Liver (tissue), 9 donors: ENCODE data around the gene DDO. TPM values are rescaled to one million over a fixed set of nuclear protein-coding genes. Genes with fewer than 3 reads are reported as not detected.

Experiments used
- DNase-seq: peaks from one replicate; pipeline ENCODE4 v3.0.0-alpha.2; 2017; ENCODE audit warnings: low spot score
- H3K27ac ChIP-seq, 2 donors: one replicate each; pipeline ENCODE4 v1.7.0; 2013; ENCODE audit warnings: inconsistent platforms in 2 of 2, low read length in 2 of 2, control low read depth in 1 of 2, low read depth in 1 of 2, mild to moderate bottlenecking in 1 of 2
- H3K27me3 ChIP-seq, 4 donors: one replicate each; pipeline versions ENCODE4 v1.6.1 to v1.7.0; 2013; ENCODE audit warnings: low read length in 3 of 4, inconsistent platforms in 1 of 4, mild to moderate bottlenecking in 1 of 4, moderate library complexity in 1 of 4; ENCODE audit not compliant: control insufficient read depth in 4 of 4, insufficient read depth in 4 of 4
- H3K36me3 ChIP-seq, 4 donors: one replicate each; pipeline versions ENCODE4 v1.6.1 to v1.7.0; 2013; ENCODE audit warnings: low read length in 3 of 4, mild to moderate bottlenecking in 3 of 4, low read depth in 1 of 4, moderate library complexity in 1 of 4; ENCODE audit not compliant: control insufficient read depth in 4 of 4, insufficient read depth in 3 of 4
- H3K4me1 ChIP-seq, 4 donors: one replicate each; pipeline versions ENCODE4 v1.6.1 to v1.7.0; 2013; ENCODE audit warnings: low read length in 3 of 4, mild to moderate bottlenecking in 3 of 4, moderate library complexity in 1 of 4; ENCODE audit not compliant: control insufficient read depth in 4 of 4, insufficient read depth in 4 of 4
- H3K4me3 ChIP-seq, 3 donors: one replicate each; pipeline versions ENCODE4 v1.6.1 to v1.7.0; 2013; ENCODE audit warnings: low read length in 3 of 3, control low read depth in 1 of 3, low read depth in 1 of 3, mild to moderate bottlenecking in 1 of 3
- H3K9ac ChIP-seq, 2 donors: one replicate each; pipeline ENCODE4 v1.7.0; 2013; ENCODE audit warnings: low read length in 2 of 2, mild to moderate bottlenecking in 2 of 2, moderate library complexity in 2 of 2, control low read depth in 1 of 2, low read depth in 1 of 2
- H3K9me3 ChIP-seq, 4 donors: one replicate each; pipeline versions ENCODE4 v1.6.1 to v1.7.0; 2013; ENCODE audit warnings: low read length in 3 of 4; ENCODE audit not compliant: control insufficient read depth in 4 of 4
- EGR1 ChIP-seq, 2 donors: IDR thresholded peaks; 2 replicates each; pipeline ENCODE4 v1.6.1; 2016 to 2018; ENCODE audit warnings: antibody characterized with exemption in 2 of 2, low read depth in 2 of 2
- FOXA1 ChIP-seq: IDR thresholded peaks from 2 replicates; pipeline ENCODE4 v1.6.1; 2016; ENCODE audit warnings: antibody characterized with exemption
- FOXA2 ChIP-seq: IDR thresholded peaks from 2 replicates; pipeline ENCODE4 v1.6.1; 2016; ENCODE audit warnings: antibody characterized with exemption
- GABPA ChIP-seq, 2 donors: IDR thresholded peaks in 1 of 2; conservative IDR thresholded peaks in 1 of 2; 2 replicates each; pipeline ENCODE4 v1.6.1; 2016; ENCODE audit warnings: antibody characterized with exemption in 2 of 2, mild to moderate bottlenecking in 1 of 2, moderate library complexity in 1 of 2
- HNF4A ChIP-seq, 2 donors: conservative IDR thresholded peaks; 2 replicates each; pipeline ENCODE4 v1.6.1; 2016; ENCODE audit warnings: antibody characterized with exemption in 2 of 2, mild to moderate bottlenecking in 2 of 2
- HNF4G ChIP-seq: IDR thresholded peaks from 2 replicates; pipeline ENCODE4 v1.6.1; 2016; ENCODE audit warnings: antibody characterized with exemption
- JUND ChIP-seq, 2 donors: IDR thresholded peaks; 2 replicates each; pipeline ENCODE4 v1.6.1; 2016; ENCODE audit warnings: antibody characterized with exemption in 2 of 2
- MAX ChIP-seq: IDR thresholded peaks from 2 replicates; pipeline ENCODE4 v1.6.1; 2016; ENCODE audit warnings: antibody characterized with exemption
- NR2F2 ChIP-seq: IDR thresholded peaks from 2 replicates; pipeline ENCODE4 v1.6.1; 2016; ENCODE audit warnings: antibody characterized with exemption
- RAD21 ChIP-seq, 2 donors: IDR thresholded peaks; 2 replicates each; pipeline ENCODE4 v1.6.1; 2016; ENCODE audit warnings: antibody characterized with exemption in 2 of 2, mild to moderate bottlenecking in 2 of 2
- RXRA ChIP-seq, 2 donors: IDR thresholded peaks; 2 replicates each; pipeline ENCODE4 v1.6.1; 2017 to 2018; ENCODE audit warnings: antibody characterized with exemption in 2 of 2, mild to moderate bottlenecking in 1 of 2
- TAF1 ChIP-seq: conservative IDR thresholded peaks from 2 replicates; pipeline ENCODE4 v1.6.1; 2016; ENCODE audit warnings: antibody characterized with exemption, mild to moderate bottlenecking
- YY1 ChIP-seq: IDR thresholded peaks from 2 replicates; pipeline ENCODE4 v1.6.1; 2016; ENCODE audit warnings: antibody characterized with exemption, mild to moderate bottlenecking
- WGBS: extraction: QIAGEN DNeasy Blood & Tissue Kit; methylation state at CpG from one replicate; pipeline ENCODE4 v1.1.7; 2013; 5-methylcytosine and 5-hydroxymethylcytosine counted together
- polyA plus RNA-seq, 2 donors: library from polyadenylated mRNA; stranded (reverse) in 1 of 2; unstranded in 1 of 2; fragments of 200-250 nt in 1 of 2; fragments of >200 nt in 1 of 2; fragmentation: Nextera tagmentation in 1 of 2; extraction: Ambion mirVana in 1 of 2; gene quantifications; one replicate each; pipeline versions ENCODE4 v1.2.1 to v1.2.3, GENCODE V29; 2013 to 2015
- total RNA-seq, 2 donors: library from RNA; depleted of rRNA; stranded (reverse); fragments of >200 nt; gene quantifications; one replicate each; pipeline ENCODE4 v1.2.3, GENCODE V29; 2014
- TF ChIP-seq, protein P1 (sequence below): IDR thresholded peaks from 2 replicates; pipeline ENCODE4 v1.6.1; 2016; ENCODE audit warnings: antibody characterized with exemption
- TF ChIP-seq, protein P2 (sequence below): IDR thresholded peaks from 2 replicates; pipeline ENCODE4 v1.6.1; 2016; ENCODE audit warnings: antibody characterized with exemption
- TF ChIP-seq, protein P3 (sequence below): fragments of 150-350 bp; IDR thresholded peaks from 2 replicates; pipeline ENCODE4 v1.5.1; 2017; ENCODE audit warnings: improper control_type of control experiment, low read depth, low read length; ENCODE audit not compliant: missing input control
- TF ChIP-seq, protein P4 (sequence below): IDR thresholded peaks from 2 replicates; pipeline ENCODE4 v1.6.1; 2016; ENCODE audit warnings: antibody characterized with exemption, mild to moderate bottlenecking
- donor health status: healthy.
- donor health status: healthy.
- donor health status: healthy.
- donor health status: healthy.
- donor health status: healthy.

Gene DDO
- total and polyA plus RNA-seq, 4 donors, result 4.9 to 11.1 (median 7.0) TPM

DNA sequence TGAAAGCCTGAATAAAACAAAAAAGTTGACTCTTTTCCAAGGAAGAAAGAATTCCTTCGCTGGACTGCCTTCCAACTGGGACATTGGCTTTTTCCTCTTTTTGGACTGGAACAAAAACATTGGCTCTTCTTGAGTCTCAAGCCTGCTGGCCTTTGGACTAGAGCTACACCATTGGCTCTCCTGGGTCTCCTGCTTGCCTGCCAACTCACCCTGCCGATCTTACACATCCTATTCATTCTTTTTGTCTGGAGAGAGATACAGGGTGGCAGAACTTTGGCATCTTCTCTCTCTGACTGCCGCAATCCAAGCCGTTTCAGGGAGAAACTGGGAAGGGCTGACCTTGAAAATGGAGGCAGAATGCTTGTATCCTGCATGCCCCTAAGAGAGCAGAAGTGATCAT lies 20.2 kb downstream of the DDO start:
- Histone ChIP-seq H3K9ac (no peak overlapping the region), H3K9me3 (no peaks in the 10 kb centered on the region), H3K27me3 (no peaks in the 10 kb centered on the region), H3K27ac (no peak overlapping the region), H3K4me3 (no peak overlapping the region), H3K36me3 (peaks cover 0 to 8% (median 3%) of the 10 kb centered on the region in 4 donors), H3K4me1 (no peaks in the 10 kb centered on the region)
- WGBS, result 82% methylated on average over 4 of the region's 4 CpGs
- DNase-seq, result no peak
- TF ChIP-seq MAX, result no peak

DNA sequence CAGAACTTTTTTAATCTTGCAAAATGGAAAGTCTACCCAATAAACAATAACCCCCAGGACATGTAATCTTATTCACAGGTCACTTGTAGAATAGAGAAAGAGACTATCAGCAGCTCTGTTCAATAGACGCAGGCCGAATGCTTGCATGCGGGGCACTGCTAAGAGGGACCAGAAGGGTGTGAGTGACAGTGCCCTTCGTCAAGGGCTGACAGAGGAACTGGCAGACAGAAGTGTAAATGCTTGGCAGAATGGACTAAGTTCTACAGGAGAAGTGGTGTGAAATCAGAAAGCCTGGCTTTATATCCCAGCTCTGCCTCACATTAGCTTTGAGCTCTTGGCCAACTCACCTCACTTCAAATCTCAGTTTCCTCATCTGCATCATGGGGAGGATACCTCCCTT lies 21.0 kb downstream of the DDO start:
- WGBS, result 98% methylated on average over 4 of the region's 4 CpGs
- no peaks in the 10 kb centered on the region for H3K27me3 ChIP-seq
- H3K9me3 ChIP-seq, result no peaks in the 10 kb centered on the region
- H3K4me1 ChIP-seq, result no peaks in the 10 kb centered on the region
- TF ChIP-seq, protein P1, sequence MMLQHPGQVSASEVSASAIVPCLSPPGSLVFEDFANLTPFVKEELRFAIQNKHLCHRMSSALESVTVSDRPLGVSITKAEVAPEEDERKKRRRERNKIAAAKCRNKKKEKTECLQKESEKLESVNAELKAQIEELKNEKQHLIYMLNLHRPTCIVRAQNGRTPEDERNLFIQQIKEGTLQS, result no peak
- no peak for TF ChIP-seq JUND (IDR thresholded peaks at IDR 0.05)
- no peak for TF ChIP-seq HNF4A (conservative IDR thresholded peaks at IDR 0.05)
- no peak for TF ChIP-seq NR2F2
- no peak for TF ChIP-seq FOXA1
- TF ChIP-seq MAX, result no peak
- TF ChIP-seq, protein P2, sequence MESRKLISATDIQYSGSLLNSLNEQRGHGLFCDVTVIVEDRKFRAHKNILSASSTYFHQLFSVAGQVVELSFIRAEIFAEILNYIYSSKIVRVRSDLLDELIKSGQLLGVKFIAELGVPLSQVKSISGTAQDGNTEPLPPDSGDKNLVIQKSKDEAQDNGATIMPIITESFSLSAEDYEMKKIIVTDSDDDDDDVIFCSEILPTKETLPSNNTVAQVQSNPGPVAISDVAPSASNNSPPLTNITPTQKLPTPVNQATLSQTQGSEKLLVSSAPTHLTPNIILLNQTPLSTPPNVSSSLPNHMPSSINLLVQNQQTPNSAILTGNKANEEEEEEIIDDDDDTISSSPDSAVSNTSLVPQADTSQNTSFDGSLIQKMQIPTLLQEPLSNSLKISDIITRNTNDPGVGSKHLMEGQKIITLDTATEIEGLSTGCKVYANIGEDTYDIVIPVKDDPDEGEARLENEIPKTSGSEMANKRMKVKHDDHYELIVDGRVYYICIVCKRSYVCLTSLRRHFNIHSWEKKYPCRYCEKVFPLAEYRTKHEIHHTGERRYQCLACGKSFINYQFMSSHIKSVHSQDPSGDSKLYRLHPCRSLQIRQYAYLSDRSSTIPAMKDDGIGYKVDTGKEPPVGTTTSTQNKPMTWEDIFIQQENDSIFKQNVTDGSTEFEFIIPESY, result no peak
- no peak for TF ChIP-seq YY1
- TF ChIP-seq, protein P3, sequence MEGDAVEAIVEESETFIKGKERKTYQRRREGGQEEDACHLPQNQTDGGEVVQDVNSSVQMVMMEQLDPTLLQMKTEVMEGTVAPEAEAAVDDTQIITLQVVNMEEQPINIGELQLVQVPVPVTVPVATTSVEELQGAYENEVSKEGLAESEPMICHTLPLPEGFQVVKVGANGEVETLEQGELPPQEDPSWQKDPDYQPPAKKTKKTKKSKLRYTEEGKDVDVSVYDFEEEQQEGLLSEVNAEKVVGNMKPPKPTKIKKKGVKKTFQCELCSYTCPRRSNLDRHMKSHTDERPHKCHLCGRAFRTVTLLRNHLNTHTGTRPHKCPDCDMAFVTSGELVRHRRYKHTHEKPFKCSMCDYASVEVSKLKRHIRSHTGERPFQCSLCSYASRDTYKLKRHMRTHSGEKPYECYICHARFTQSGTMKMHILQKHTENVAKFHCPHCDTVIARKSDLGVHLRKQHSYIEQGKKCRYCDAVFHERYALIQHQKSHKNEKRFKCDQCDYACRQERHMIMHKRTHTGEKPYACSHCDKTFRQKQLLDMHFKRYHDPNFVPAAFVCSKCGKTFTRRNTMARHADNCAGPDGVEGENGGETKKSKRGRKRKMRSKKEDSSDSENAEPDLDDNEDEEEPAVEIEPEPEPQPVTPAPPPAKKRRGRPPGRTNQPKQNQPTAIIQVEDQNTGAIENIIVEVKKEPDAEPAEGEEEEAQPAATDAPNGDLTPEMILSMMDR, result no peak
- TF ChIP-seq HNF4G, result no peak
- no peak for TF ChIP-seq RAD21 (IDR thresholded peaks at IDR 0.05)
- TF ChIP-seq EGR1 (IDR thresholded peaks at IDR 0.05; ENCODE audit: low read depth in 2 of 2), result no peak
- TF ChIP-seq TAF1, result no peak
- TF ChIP-seq, protein P4, sequence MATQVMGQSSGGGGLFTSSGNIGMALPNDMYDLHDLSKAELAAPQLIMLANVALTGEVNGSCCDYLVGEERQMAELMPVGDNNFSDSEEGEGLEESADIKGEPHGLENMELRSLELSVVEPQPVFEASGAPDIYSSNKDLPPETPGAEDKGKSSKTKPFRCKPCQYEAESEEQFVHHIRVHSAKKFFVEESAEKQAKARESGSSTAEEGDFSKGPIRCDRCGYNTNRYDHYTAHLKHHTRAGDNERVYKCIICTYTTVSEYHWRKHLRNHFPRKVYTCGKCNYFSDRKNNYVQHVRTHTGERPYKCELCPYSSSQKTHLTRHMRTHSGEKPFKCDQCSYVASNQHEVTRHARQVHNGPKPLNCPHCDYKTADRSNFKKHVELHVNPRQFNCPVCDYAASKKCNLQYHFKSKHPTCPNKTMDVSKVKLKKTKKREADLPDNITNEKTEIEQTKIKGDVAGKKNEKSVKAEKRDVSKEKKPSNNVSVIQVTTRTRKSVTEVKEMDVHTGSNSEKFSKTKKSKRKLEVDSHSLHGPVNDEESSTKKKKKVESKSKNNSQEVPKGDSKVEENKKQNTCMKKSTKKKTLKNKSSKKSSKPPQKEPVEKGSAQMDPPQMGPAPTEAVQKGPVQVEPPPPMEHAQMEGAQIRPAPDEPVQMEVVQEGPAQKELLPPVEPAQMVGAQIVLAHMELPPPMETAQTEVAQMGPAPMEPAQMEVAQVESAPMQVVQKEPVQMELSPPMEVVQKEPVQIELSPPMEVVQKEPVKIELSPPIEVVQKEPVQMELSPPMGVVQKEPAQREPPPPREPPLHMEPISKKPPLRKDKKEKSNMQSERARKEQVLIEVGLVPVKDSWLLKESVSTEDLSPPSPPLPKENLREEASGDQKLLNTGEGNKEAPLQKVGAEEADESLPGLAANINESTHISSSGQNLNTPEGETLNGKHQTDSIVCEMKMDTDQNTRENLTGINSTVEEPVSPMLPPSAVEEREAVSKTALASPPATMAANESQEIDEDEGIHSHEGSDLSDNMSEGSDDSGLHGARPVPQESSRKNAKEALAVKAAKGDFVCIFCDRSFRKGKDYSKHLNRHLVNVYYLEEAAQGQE, result no peak
- no peak for TF ChIP-seq FOXA2
- no peak for TF ChIP-seq GABPA (IDR thresholded peaks at IDR 0.05 in 1 of 2, conservative IDR thresholded peaks at IDR 0.05 in 1 of 2)
- TF ChIP-seq RXRA (IDR thresholded peaks at IDR 0.05), result no peak
- DNase-seq, result no peak
- H3K27ac ChIP-seq, result no peak overlapping the region
- H3K36me3 ChIP-seq, result peaks cover 0 to 8% (median 3%) of the 10 kb centered on the region in 4 donors
- no peak overlapping the region for H3K4me3 ChIP-seq
- no peak overlapping the region for H3K9ac ChIP-seq
